Upper lobe of left lung (tissue), 6 donors: ENCODE data around the gene POU3F2. TPM values are rescaled to one million over a fixed set of nuclear protein-coding genes. Genes with fewer than 3 reads are reported as not detected.

Source experiments
- ATAC-seq, 2 donors: fragments of 200-7000 bp; cut with Tn5 transposase; one replicate each; pipeline ENCODE4 v1.9.1; 2022; ENCODE audit warnings: mild to moderate bottlenecking in 2 of 2, moderate library complexity in 2 of 2; ENCODE audit not compliant: low FRiP score in 2 of 2
- DNase-seq, 2 donors: peaks; one replicate each; pipeline ENCODE4 v3.0.0-alpha.2; 2019 to 2020
- H3K27ac ChIP-seq, 4 donors: fragments of 200-600 bp; sonication (generic); one replicate each; pipeline ENCODE4 v1.5.1; 2016 to 2019
- H3K27me3 ChIP-seq, 4 donors: fragments of 200-600 bp; sonication (generic); one replicate each; pipeline ENCODE4 v1.5.1; 2017 to 2019
- H3K36me3 ChIP-seq, 4 donors: fragments of 200-600 bp; sonication (generic); one replicate each; pipeline ENCODE4 v1.5.1; 2016 to 2019
- H3K4me1 ChIP-seq, 4 donors: fragments of 200-600 bp; sonication (generic); one replicate each; pipeline ENCODE4 v1.5.1; 2018 to 2019
- H3K4me3 ChIP-seq, 4 donors: fragments of 200-600 bp; sonication (generic); one replicate each; pipeline ENCODE4 v1.5.1; 2017 to 2019; ENCODE audit warnings: mild to moderate bottlenecking in 2 of 4, moderate library complexity in 1 of 4
- H3K9me3 ChIP-seq, 4 donors: fragments of 200-600 bp; sonication (generic); one replicate each; pipeline ENCODE4 v1.5.1; 2018 to 2019
- EP300 ChIP-seq, 4 donors: sonication (generic); formaldehyde crosslinking; IDR thresholded peaks; one replicate each; pipeline ENCODE4 v1.5.1; 2017; ENCODE audit warnings: antibody characterized with exemption in 4 of 4, control low read depth in 2 of 4
- POLR2A ChIP-seq, 4 donors: fragments of 450-650 bp; IDR thresholded peaks; one replicate each; pipeline ENCODE4 v1.5.1; 2016 to 2017; ENCODE audit warnings: antibody characterized with exemption in 4 of 4, mild to moderate bottlenecking in 2 of 4
- POLR2AphosphoS5 ChIP-seq, 2 donors: sonication (generic); formaldehyde crosslinking; IDR thresholded peaks; one replicate each; pipeline ENCODE4 v1.5.1; 2017; ENCODE audit warnings: antibody characterized with exemption in 2 of 2
- WGBS, 2 donors: methylation state at CpG; one replicate each; pipeline ENCODE4 v1.1.5; 2017 to 2018; 5-methylcytosine and 5-hydroxymethylcytosine counted together
- total RNA-seq, 6 donors: library from RNA; depleted of rRNA in 4 of 6; stranded (reverse); fragments of >200 nt in 4 of 6; gene quantifications; one replicate each; pipeline versions ENCODE4 v1.1.0 to v1.2.1, GENCODE V29; 2016 to 2021
- TF ChIP-seq, protein P1 (sequence below), 6 experiments: fragments of 450-650 bp in 4 of 6; fragments of 200-600 bp in 2 of 6; sonication (generic) in 2 of 6; IDR thresholded peaks; one replicate each; pipeline ENCODE4 v1.5.1; 2016 to 2019; ENCODE audit warnings: antibody characterized with exemption in 6 of 6
- donor health status: DM: no; HTN: no; CAD: no; lungs with moderate emphysema.
- donor health status: DM: no; HTN: yes; CAD: no; lungs with severe emphysema.

POU3F2 gene
- total RNA-seq, 6 donors from 2014 or later: not detected

DNA sequence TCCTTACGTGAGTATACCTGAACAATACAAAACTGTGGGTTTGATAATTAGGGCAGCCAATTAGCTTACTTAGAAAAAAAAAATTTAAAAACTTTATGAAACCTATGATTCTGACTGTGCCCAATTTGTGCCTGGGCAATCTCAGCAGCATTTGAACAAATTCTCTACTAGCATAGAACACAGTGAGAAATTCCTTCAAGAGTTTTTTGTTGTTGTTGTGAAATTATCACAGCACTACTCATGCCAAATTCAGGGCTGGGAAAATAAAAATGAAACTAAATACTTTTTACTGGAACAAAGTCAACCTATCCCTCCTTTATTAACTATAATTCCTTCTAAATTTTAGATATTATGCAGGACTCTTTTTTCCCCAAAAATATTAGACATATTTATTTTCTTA lies 42.9 kb downstream of the POU3F2 start:
- Histone ChIP-seq H3K4me3 (no peak overlapping the region), H3K27me3 (no peaks in the 10 kb centered on the region), H3K27ac (no peak overlapping the region), H3K36me3 (peaks cover 0 to 19% (median 0%) of the 10 kb centered on the region in 4 donors), H3K4me1 (no peaks in the 10 kb centered on the region), H3K9me3 (no peaks in the 10 kb centered on the region)
- WGBS, 2 donors: 77% methylated on average over 1 of the region's 1 CpG; no CpG with 5 or more reads in 1 of the 2 donors
- ATAC-seq (no peak), DNase-seq (no peak)
- TF ChIP-seq, protein P1, sequence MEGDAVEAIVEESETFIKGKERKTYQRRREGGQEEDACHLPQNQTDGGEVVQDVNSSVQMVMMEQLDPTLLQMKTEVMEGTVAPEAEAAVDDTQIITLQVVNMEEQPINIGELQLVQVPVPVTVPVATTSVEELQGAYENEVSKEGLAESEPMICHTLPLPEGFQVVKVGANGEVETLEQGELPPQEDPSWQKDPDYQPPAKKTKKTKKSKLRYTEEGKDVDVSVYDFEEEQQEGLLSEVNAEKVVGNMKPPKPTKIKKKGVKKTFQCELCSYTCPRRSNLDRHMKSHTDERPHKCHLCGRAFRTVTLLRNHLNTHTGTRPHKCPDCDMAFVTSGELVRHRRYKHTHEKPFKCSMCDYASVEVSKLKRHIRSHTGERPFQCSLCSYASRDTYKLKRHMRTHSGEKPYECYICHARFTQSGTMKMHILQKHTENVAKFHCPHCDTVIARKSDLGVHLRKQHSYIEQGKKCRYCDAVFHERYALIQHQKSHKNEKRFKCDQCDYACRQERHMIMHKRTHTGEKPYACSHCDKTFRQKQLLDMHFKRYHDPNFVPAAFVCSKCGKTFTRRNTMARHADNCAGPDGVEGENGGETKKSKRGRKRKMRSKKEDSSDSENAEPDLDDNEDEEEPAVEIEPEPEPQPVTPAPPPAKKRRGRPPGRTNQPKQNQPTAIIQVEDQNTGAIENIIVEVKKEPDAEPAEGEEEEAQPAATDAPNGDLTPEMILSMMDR (IDR thresholded peaks at IDR 0.05): no peak

DNA sequence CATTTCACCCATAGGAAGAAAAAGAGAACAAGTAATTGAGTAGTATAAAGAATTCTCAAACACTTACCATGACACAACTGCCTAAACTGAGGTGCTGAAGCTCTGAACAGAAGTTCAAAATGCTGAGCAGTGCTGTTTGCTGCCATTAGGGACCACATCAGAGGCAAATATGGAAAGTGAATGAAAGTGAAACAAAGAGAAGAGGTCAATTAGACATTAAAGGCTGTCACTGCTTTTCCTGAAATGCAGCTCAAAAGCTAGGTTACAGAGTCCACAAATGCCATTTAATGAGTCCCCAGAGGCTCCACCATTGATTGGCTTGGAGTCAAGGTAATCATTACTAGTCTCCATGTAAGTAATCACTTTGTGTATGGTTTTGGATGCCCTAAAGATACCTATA lies 46.1 kb downstream of the POU3F2 start:
- no peak overlapping the region for H3K27ac ChIP-seq
- H3K4me3 ChIP-seq: no peak overlapping the region
- no peak for TF ChIP-seq POLR2AphosphoS5 (IDR thresholded peaks at IDR 0.05)
- H3K4me1 ChIP-seq: no peaks in the 10 kb centered on the region
- no peaks in the 10 kb centered on the region for H3K27me3 ChIP-seq
- DNase-seq (no peak), ATAC-seq (no peak)
- no peaks in the 10 kb centered on the region for H3K9me3 ChIP-seq
- peaks cover 0 to 15% (median 0%) of the 10 kb centered on the region in 4 donors for H3K36me3 ChIP-seq

DNA sequence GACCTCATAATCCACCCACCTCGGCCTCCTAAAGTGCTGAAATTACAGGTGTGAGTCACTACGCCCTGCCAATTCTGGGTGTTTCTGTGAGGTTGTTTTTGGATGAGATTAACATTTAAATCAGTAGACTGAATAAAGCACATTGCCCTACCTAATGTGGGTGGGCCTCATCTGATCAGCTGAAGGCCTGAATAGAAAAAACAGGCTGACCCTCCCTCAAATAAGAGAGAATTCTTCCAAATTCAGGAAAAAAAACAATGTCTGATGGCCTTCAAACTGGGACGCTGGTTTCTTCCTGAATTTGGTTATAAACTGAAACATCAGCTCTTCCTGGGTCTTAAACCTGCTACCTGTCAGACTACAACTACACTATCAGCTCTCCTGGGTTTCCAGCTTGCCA lies 51.0 kb downstream of the POU3F2 start:
- TF ChIP-seq, protein P1 (IDR thresholded peaks at IDR 0.05): no peak
- no peak for TF ChIP-seq EP300 (IDR thresholded peaks at IDR 0.05)
- no peak for TF ChIP-seq POLR2AphosphoS5 (IDR thresholded peaks at IDR 0.05)
- TF ChIP-seq POLR2A (IDR thresholded peaks at IDR 0.05): no peak
- Histone ChIP-seq H3K4me3 (no peak overlapping the region), H3K27me3 (no peaks in the 10 kb centered on the region), H3K36me3 (peaks cover 0 to 16% (median 3%) of the 10 kb centered on the region in 4 donors), H3K27ac (no peak overlapping the region), H3K9me3 (no peaks in the 10 kb centered on the region), H3K4me1 (no peaks in the 10 kb centered on the region)
- ATAC-seq (no peak), DNase-seq (no peak)
- WGBS, 2 donors: 94 to 96% methylated on average over 3 of the region's 3 CpGs

DNA sequence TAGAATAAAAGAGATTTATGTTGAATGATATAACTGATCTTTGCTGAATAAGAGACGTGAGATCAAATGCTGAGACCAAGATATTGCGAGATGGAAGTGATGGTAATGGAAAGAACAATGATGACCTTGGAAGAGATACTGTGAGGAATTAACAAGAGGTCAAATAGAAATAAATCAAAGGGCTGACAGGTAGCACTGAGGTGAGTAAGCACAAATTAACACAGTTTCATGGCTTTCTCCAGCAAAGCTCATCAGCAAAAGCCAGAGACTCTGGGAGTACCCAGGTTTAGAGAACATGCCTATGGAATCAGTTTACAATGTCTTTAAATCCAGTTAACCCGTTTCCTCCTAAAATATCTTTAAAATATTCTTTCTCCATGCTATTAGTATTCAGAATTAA lies 53.3 kb downstream of the POU3F2 start:
- TF ChIP-seq, protein P1 (IDR thresholded peaks at IDR 0.05): no peak
- no peak for TF ChIP-seq POLR2A (IDR thresholded peaks at IDR 0.05)
- TF ChIP-seq POLR2AphosphoS5 (IDR thresholded peaks at IDR 0.05): no peak
- TF ChIP-seq EP300 (IDR thresholded peaks at IDR 0.05): no peak
- ATAC-seq: no peak
- H3K9me3 ChIP-seq: no peaks in the 10 kb centered on the region
- H3K27ac ChIP-seq: no peak overlapping the region
- H3K4me3 ChIP-seq: no peak overlapping the region
- H3K36me3 ChIP-seq: peaks cover 0 to 26% (median 4%) of the 10 kb centered on the region in 4 donors
- H3K4me1 ChIP-seq: no peaks in the 10 kb centered on the region
- 96 to 98% methylated on average over 3 of the region's 3 CpGs for WGBS, 2 donors
- no peaks in the 10 kb centered on the region for H3K27me3 ChIP-seq
- DNase-seq: no peak

Other genes starting within 250 kb of the POU3F2 start
- gene FBXL4, start 113.4 kb downstream of the POU3F2 start, total RNA-seq: 10 to 100 TPM in 5 of 6 donors, 1 to 10 TPM in 1; 6.3 to 25.9 (median 14.4) TPM